H1 (cell line): ENCODE data around the gene POLRMT. TPM values are rescaled to one million over a fixed set of nuclear protein-coding genes. Genes with fewer than 3 reads are reported as not detected.

Source experiments
- EZH2 ChIP-seq: fragments of 200-600 bp; sonication (generic); IDR thresholded peaks from 2 replicates; pipeline ENCODE4 v1.7.1; 2012; ENCODE audit warnings: low read depth, mild to moderate bottlenecking, moderate library complexity, low read length, inconsistent platforms; ENCODE audit not compliant: severe bottlenecking
- JUND ChIP-seq: IDR thresholded peaks from 2 replicates; pipeline ENCODE4 v1.6.1; 2011; ENCODE audit warnings: mild to moderate bottlenecking, improper control_type of control experiment, low read length
- KDM1A ChIP-seq: fragments of 200-600, 300-600 bp; sonication (generic); IDR thresholded peaks from 2 replicates; pipeline ENCODE4 v1.7.1; 2016; ENCODE audit warnings: mild to moderate bottlenecking, low read length, borderline replicate concordance
- RXRA ChIP-seq: IDR thresholded peaks from 2 replicates; pipeline ENCODE4 v1.6.1; 2011; ENCODE audit warnings: low read depth, mild to moderate bottlenecking, low read length, moderate library complexity; ENCODE audit not compliant: insufficient read depth
- TAF1 ChIP-seq: IDR thresholded peaks from 2 replicates; pipeline ENCODE4 v1.6.1; 2011; ENCODE audit warnings: mild to moderate bottlenecking, low read depth, low read length
- polyA plus RNA-seq, 7 experiments: library from polyadenylated mRNA; depleted of rRNA in 3 of 7; stranded (reverse) in 5 of 7; unstranded in 2 of 7; fragments of >200 nt in 5 of 7; fragments of 200-250 nt in 2 of 7; gene quantifications; 1 replicate in 5 of 7; 2 replicates in 1 of 7; 4 replicates in 1 of 7; pipeline versions ENCODE4 v1.2.1 to v1.2.3, GENCODE V29; 2011 to 2013; ENCODE audit warnings: missing spikeins in 2 of 7, mixed read lengths in 2 of 7
- total RNA-seq: library from RNA; stranded (reverse); fragmentation: NEBNext Ultra II Directional; extraction: Animal tissue kit (Norgen Biotek cat#: 25700); gene quantifications from 2 replicates; pipeline ENCODE4 v1.2.1, GENCODE V29; 2021
- TF ChIP-seq, protein P1 (sequence below): IDR thresholded peaks from 2 replicates; pipeline ENCODE4 v1.6.1; 2012; ENCODE audit warnings: inconsistent platforms

Gene POLRMT
- total and polyA plus RNA-seq, 2 of the 8 experiments (the other 6 are each of a cell fraction or from before 2014, with no cell fraction given) = 93.0 to 111 TPM

- TF ChIP-seq KDM1A (no peak), JUND (no peak), RXRA (no peak), TAF1 (no peak), EZH2 (no peak)
- TF ChIP-seq, protein P1, sequence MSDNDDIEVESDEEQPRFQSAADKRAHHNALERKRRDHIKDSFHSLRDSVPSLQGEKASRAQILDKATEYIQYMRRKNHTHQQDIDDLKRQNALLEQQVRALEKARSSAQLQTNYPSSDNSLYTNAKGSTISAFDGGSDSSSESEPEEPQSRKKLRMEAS = no peak
These were observed 43.2 kb upstream of the POLRMT start, which contains the start of gene FSTL3 (continued) for GRCh38 chr19:676339-677105.
